GM23338 (cell line): ENCODE results near the gene RIPK4. TPM values are rescaled to one million over a fixed set of nuclear protein-coding genes. Genes with fewer than 3 reads are reported as not detected.
A peak's percentile ranks its signal among the peaks of the same experiment; 100 is the strongest.

Source experiments
- ATAC-seq: fragments of 200-7000 bp; cut with Tn5 transposase; 3 replicates; pipeline ENCODE4 v1.9.1; 2020
- DNase-seq: peaks from one replicate; pipeline ENCODE4 v3.0.0-alpha.2; 2015; ENCODE audit warnings: low spot score
- H2AFZ ChIP-seq: fragments of 200-600 bp; sonication (generic); 2 replicates; pipeline ENCODE4 v1.8.0; 2016; ENCODE audit warnings: antibody characterized with exemption, mild to moderate bottlenecking, moderate library complexity
- H3F3A ChIP-seq: fragments of 200-600 bp; sonication (generic); replicated peaks from 2 replicates; pipeline ENCODE4 v1.8.0; 2017; ENCODE audit warnings: antibody characterized with exemption, mixed run types, low read depth
- H3K27ac ChIP-seq: fragments of 200-600 bp; sonication (generic); 2 replicates; pipeline ENCODE4 v1.6.1; 2016; ENCODE audit warnings: low read depth
- H3K27me3 ChIP-seq: fragments of 200-600 bp; sonication (generic); 2 replicates; pipeline ENCODE4 v1.8.0; 2016; ENCODE audit warnings: mild to moderate bottlenecking, mixed run types, moderate library complexity; ENCODE audit not compliant: insufficient read depth
- H3K36me3 ChIP-seq: fragments of 200-600 bp; sonication (generic); 2 replicates; pipeline ENCODE4 v1.8.0; 2016; ENCODE audit warnings: mild to moderate bottlenecking; ENCODE audit not compliant: insufficient read depth
- H3K4me1 ChIP-seq: fragments of 200-600 bp; sonication (generic); 2 replicates; pipeline ENCODE4 v1.8.0; 2016; ENCODE audit warnings: mild to moderate bottlenecking, moderate library complexity; ENCODE audit not compliant: insufficient read depth
- H3K4me2 ChIP-seq: fragments of 200-600 bp; sonication (generic); 2 replicates; pipeline ENCODE4 v1.7.1; 2017; ENCODE audit warnings: mixed run types
- H3K4me3 ChIP-seq: fragments of 200-600 bp; sonication (generic); 2 replicates; pipeline ENCODE4 v1.6.1; 2016; ENCODE audit warnings: mixed run types
- H3K79me2 ChIP-seq: fragments of 200-600 bp; sonication (generic); replicated peaks from 2 replicates; pipeline ENCODE4 v1.8.0; 2017; ENCODE audit warnings: mild to moderate bottlenecking; ENCODE audit not compliant: insufficient read depth
- H3K9me2 ChIP-seq: fragments of 200-600 bp; sonication (generic); 2 replicates; pipeline ENCODE4 v1.8.0; 2017; ENCODE audit not compliant: insufficient read depth
- H4K20me1 ChIP-seq: fragments of 200-600 bp; sonication (generic); replicated peaks from 2 replicates; pipeline ENCODE4 v1.8.0; 2017; ENCODE audit warnings: mild to moderate bottlenecking; ENCODE audit not compliant: insufficient read depth
- H3K27ac Mint-ChIP-seq: 2 replicates; pipeline ENCODE4 v1.8.0; 2020; ENCODE audit warnings: inconsistent platforms, mild to moderate bottlenecking, moderate library complexity, mixed read lengths
- H3K27me3 Mint-ChIP-seq: 3 replicates; pipeline ENCODE4 v1.8.0; 2022; ENCODE audit warnings: low read depth, mild to moderate bottlenecking, moderate library complexity, mixed read lengths, inconsistent platforms; ENCODE audit not compliant: insufficient read depth, poor library complexity
- H3K36me3 Mint-ChIP-seq: 3 replicates; pipeline ENCODE4 v1.8.0; 2021; ENCODE audit warnings: low read depth, mild to moderate bottlenecking, inconsistent platforms, moderate library complexity, mixed read lengths
- H3K4me1 Mint-ChIP-seq: 3 replicates; pipeline ENCODE4 v1.8.0; 2020; ENCODE audit warnings: mild to moderate bottlenecking, inconsistent platforms, mixed read lengths
- H3K4me3 Mint-ChIP-seq: 3 replicates; pipeline ENCODE4 v1.8.0; 2021; ENCODE audit warnings: moderate library complexity, mild to moderate bottlenecking, inconsistent platforms, mixed read lengths
- H3K9me3 Mint-ChIP-seq: 3 replicates; pipeline ENCODE4 v1.8.0; 2020; ENCODE audit warnings: moderate library complexity, mild to moderate bottlenecking, inconsistent platforms, mixed read lengths
- CREB1 ChIP-seq: fragments of 250-450 bp; sonication (Bioruptor Pico); IDR thresholded peaks from 2 replicates; pipeline ENCODE4 v1.5.0; 2020; ENCODE audit warnings: low read depth, mild to moderate bottlenecking, moderate library complexity
- EZH2 ChIP-seq: fragments of 200-600 bp; sonication (generic); IDR thresholded peaks from one replicate; pipeline ENCODE4 v1.8.0; 2017; ENCODE audit warnings: antibody characterized with exemption, mild to moderate bottlenecking, low read depth; ENCODE audit not compliant: unreplicated experiment
- EZH2phosphoT487 ChIP-seq: fragments of 200-600 bp; sonication (generic); IDR thresholded peaks from one replicate; pipeline ENCODE4 v1.8.1; 2018; ENCODE audit warnings: antibody characterized with exemption; ENCODE audit not compliant: unreplicated experiment
- JUNB ChIP-seq: IDR thresholded peaks from one replicate; pipeline ENCODE4 v1.6.1; 2016; ENCODE audit warnings: antibody characterized with exemption; ENCODE audit not compliant: unreplicated experiment
- NANOG ChIP-seq: IDR thresholded peaks from 2 replicates; pipeline ENCODE4 v1.6.1; 2016; ENCODE audit warnings: antibody characterized with exemption, borderline replicate concordance
- POLR2AphosphoS5 ChIP-seq: IDR thresholded peaks from 2 replicates; pipeline ENCODE4 v1.6.1; 2016; ENCODE audit warnings: antibody characterized with exemption, low read depth
- STAT1 ChIP-seq: IDR thresholded peaks from one replicate; pipeline ENCODE4 v1.6.1; 2016; ENCODE audit warnings: antibody characterized with exemption; ENCODE audit not compliant: unreplicated experiment
- ZNF114 ChIP-seq: fragments of 250-450 bp; sonication (Bioruptor Pico); IDR thresholded peaks from 2 replicates; pipeline ENCODE4 v1.5.0; 2020; ENCODE audit warnings: mild to moderate bottlenecking, moderate library complexity
- ZNF331 ChIP-seq: fragments of 250-450 bp; sonication (Bioruptor Pico); IDR thresholded peaks from 2 replicates; pipeline ENCODE4 v1.5.0; 2020; ENCODE audit warnings: low read depth, mild to moderate bottlenecking, moderate library complexity
- ZNF462 ChIP-seq: fragments of 250-450 bp; sonication (Bioruptor Pico); IDR thresholded peaks from 2 replicates; pipeline ENCODE4 v1.5.0; 2020; ENCODE audit warnings: mild to moderate bottlenecking, moderate library complexity
- polyA plus RNA-seq: library from polyadenylated mRNA; unstranded; fragments of >200 nt; fragmentation: Nextera tagmentation; extraction: Ambion mirVana; gene quantifications from 2 replicates; pipeline ENCODE4 v1.2.1, GENCODE V29; 2016
- total RNA-seq: library from RNA; depleted of rRNA; stranded (reverse); fragments of >200 nt; shearing (Covaris generic); gene quantifications from 2 replicates; pipeline ENCODE4 v1.2.3, GENCODE V29; 2014
- TF ChIP-seq, protein P1 (sequence below): IDR thresholded peaks from 2 replicates; pipeline ENCODE4 v1.6.1; 2016; ENCODE audit warnings: antibody characterized with exemption
- TF ChIP-seq, protein P2 (sequence below), 2 experiments: fragments of 200-600 bp in 1 of 2; sonication (generic) in 1 of 2; conservative IDR thresholded peaks; 2 replicates each; pipeline versions ENCODE4 v1.5.1 to v1.6.1; 2016 to 2017; ENCODE audit warnings: antibody characterized with exemption in 2 of 2, low read depth in 2 of 2, mild to moderate bottlenecking in 2 of 2, moderate library complexity in 1 of 2
- TF ChIP-seq, protein P3 (sequence below): IDR thresholded peaks from one replicate; pipeline ENCODE4 v1.6.1; 2018; ENCODE audit warnings: antibody characterized with exemption; ENCODE audit not compliant: unreplicated experiment

The RIPK4 gene
- total and polyA plus RNA-seq, 2 experiments from 2014 or later = 2.5 to 9.9 TPM

DNA sequence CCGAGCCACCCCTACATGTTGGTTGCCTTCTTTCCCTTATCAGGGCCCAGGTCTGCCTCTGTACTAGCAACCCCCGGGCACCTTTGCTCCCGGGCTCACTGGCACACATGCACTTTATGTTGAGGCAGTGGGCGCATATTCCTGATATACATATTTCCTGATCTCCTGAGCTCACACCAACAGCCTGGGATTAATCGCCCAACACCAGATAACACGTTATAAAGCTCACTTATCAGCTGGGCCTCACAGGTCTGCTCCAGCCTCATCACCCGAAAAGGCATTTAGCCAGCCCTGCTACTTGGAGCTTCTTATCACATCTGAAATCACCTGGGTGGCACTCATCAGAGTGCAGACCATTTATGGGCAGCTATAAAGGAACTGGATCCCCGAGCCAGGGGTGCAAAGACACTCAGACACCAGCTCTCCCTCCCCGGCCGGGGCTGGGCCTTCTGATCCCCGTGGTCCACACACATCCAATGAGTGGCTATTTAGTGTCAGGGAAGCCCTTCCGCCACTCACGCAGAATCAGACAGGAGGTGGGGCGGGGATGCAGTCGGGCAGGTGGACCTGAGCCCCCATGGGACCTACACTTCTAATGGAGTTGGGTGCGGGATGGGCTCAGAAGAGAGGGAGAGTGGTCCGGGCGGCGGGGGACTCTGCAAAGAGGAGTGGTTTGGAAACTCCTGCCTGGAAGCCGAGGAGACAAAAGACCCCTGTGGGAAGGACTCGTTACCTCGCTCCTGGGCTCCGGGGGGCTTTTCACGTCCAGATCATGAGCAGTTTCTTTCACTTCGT lies 21.6 kb downstream of the RIPK4 start:
- Mint-ChIP-seq H3K36me3 (peaks cover 41% of the 10 kb centered on the region), H3K9me3 (no peaks in the 10 kb centered on the region; the same call in 2 of the 3 replicates), H3K27ac (peak overlapping the region; percentile 56; the same call in 1 of the 2 replicates), H3K4me1 (peaks cover 13% of the 10 kb centered on the region), H3K4me3 (no peak overlapping the region), H3K27me3 (peaks cover 6% of the 10 kb centered on the region)
- H3K27ac ChIP-seq = no peak overlapping the region
- H2AFZ ChIP-seq = no peak overlapping the region
- H3K36me3 ChIP-seq = no peaks in the 10 kb centered on the region; the same call in 1 of the 2 replicates
- H3K4me1 ChIP-seq = no peaks in the 10 kb centered on the region
- H3K27me3 ChIP-seq = no peaks in the 10 kb centered on the region
- no peaks in the 10 kb centered on the region for H3K79me2 ChIP-seq
- TF ChIP-seq ZNF462 (CRISPR knock-in tag) (no peak), STAT1 (no peak), CREB1 (CRISPR knock-in tag) (no peak), ZNF331 (CRISPR knock-in tag) (no peak), EZH2 (no peak), POLR2AphosphoS5 (no peak), JUNB (no peak), ZNF114 (no peak), EZH2phosphoT487 (no peak), NANOG (no peak)
- TF ChIP-seq, protein P1, sequence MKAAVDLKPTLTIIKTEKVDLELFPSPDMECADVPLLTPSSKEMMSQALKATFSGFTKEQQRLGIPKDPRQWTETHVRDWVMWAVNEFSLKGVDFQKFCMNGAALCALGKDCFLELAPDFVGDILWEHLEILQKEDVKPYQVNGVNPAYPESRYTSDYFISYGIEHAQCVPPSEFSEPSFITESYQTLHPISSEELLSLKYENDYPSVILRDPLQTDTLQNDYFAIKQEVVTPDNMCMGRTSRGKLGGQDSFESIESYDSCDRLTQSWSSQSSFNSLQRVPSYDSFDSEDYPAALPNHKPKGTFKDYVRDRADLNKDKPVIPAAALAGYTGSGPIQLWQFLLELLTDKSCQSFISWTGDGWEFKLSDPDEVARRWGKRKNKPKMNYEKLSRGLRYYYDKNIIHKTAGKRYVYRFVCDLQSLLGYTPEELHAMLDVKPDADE = no peak
- TF ChIP-seq, protein P2, sequence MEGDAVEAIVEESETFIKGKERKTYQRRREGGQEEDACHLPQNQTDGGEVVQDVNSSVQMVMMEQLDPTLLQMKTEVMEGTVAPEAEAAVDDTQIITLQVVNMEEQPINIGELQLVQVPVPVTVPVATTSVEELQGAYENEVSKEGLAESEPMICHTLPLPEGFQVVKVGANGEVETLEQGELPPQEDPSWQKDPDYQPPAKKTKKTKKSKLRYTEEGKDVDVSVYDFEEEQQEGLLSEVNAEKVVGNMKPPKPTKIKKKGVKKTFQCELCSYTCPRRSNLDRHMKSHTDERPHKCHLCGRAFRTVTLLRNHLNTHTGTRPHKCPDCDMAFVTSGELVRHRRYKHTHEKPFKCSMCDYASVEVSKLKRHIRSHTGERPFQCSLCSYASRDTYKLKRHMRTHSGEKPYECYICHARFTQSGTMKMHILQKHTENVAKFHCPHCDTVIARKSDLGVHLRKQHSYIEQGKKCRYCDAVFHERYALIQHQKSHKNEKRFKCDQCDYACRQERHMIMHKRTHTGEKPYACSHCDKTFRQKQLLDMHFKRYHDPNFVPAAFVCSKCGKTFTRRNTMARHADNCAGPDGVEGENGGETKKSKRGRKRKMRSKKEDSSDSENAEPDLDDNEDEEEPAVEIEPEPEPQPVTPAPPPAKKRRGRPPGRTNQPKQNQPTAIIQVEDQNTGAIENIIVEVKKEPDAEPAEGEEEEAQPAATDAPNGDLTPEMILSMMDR (conservative IDR thresholded peaks at IDR 0.05; ENCODE audit: low read depth in 2 of 2) = no peak
- TF ChIP-seq, protein P3, sequence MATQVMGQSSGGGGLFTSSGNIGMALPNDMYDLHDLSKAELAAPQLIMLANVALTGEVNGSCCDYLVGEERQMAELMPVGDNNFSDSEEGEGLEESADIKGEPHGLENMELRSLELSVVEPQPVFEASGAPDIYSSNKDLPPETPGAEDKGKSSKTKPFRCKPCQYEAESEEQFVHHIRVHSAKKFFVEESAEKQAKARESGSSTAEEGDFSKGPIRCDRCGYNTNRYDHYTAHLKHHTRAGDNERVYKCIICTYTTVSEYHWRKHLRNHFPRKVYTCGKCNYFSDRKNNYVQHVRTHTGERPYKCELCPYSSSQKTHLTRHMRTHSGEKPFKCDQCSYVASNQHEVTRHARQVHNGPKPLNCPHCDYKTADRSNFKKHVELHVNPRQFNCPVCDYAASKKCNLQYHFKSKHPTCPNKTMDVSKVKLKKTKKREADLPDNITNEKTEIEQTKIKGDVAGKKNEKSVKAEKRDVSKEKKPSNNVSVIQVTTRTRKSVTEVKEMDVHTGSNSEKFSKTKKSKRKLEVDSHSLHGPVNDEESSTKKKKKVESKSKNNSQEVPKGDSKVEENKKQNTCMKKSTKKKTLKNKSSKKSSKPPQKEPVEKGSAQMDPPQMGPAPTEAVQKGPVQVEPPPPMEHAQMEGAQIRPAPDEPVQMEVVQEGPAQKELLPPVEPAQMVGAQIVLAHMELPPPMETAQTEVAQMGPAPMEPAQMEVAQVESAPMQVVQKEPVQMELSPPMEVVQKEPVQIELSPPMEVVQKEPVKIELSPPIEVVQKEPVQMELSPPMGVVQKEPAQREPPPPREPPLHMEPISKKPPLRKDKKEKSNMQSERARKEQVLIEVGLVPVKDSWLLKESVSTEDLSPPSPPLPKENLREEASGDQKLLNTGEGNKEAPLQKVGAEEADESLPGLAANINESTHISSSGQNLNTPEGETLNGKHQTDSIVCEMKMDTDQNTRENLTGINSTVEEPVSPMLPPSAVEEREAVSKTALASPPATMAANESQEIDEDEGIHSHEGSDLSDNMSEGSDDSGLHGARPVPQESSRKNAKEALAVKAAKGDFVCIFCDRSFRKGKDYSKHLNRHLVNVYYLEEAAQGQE = no peak
- H3K4me2 ChIP-seq = no peak overlapping the region
- ATAC-seq (no peak), DNase-seq (no peak)
- H4K20me1 ChIP-seq = 0 out of 2 replicates have a peak, but pooled peaks cover 7% of the 10 kb centered on the region
- no peaks in the 10 kb centered on the region for H3F3A ChIP-seq
- no peaks in the 10 kb centered on the region for H3K9me2 ChIP-seq
- H3K4me3 ChIP-seq = no peak overlapping the region
